Measurements from ENCODE around the gene HSD17B3.
A peak's percentile ranks its signal among the peaks of the same experiment; 100 is the strongest.
"Not testable (repeated sequence)": the region's sequence is repeated elsewhere in the genome, so short reads cannot be mapped to it uniquely, and the experiment has no call there.

The HSD17B3 gene

DNA sequence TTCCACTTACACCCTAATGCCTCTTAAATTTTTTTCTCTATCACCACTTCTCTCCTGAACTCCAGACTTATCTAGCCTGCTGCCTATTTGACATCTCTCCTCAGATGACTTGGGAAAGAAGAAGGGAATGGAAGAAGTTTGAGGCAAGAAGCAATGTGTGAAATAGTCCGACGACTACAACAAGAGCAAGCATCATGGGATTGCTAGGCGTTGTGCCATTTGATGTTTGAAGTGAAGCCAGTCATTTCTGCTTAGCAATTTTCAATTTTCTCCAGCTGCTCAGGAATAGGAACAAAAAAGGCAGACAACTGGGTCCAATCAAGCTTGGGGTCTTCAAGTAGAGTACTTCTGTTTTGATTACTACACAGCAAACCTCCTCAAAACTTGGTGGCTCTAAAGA is 106.4 kb downstream of the HSD17B3 start:
- DNase-seq (ENCODE audit: low spot score), result no peak

DNA sequence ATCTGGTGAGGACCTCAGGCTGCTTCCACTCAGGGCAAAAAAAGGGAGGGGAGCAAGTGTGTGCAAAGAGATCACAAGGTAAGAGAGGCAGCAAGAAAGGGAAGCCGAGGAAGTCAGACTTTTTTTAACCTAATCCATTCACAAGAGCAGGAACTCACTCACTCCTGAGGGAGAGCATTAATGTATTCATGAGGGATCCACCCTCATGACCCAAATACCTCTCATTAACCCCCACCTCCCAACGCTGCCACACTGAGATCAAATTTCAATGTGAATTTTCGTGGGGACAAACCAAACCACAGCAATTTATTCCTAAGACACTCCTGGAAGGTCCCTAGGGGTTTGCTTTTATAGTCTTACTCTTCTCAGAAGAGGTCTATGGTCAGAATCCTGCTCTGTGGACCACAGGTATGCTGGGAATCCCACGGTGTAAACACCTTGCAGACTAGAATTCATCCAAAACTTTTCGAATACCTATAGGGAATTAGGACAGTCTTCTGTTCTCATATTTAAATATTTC is 108.7 kb downstream of the HSD17B3 start:
- DNase-seq (ENCODE audit: low spot score), result no peak

DNA sequence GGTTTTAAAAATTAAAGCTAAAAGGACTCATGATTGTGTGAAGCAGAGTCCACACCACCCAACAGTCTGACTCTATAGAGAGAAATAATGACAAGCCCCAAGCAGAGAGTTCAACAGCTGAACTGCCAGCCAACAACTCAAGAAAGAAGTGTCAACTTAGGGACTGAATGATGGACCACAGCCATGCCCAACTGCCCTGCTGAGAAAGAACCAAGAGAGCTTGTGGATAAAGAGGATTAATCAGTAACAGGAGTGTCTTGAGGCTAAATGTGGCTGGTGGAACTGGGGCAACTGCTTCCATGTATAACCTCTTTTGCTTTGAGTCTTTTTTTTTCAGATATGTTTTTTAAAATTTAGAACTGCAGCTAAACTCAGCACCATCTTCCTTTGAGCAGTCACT is 109.3 kb downstream of the HSD17B3 start:
- DNase-seq (ENCODE audit: low spot score), result no peak

DNA sequence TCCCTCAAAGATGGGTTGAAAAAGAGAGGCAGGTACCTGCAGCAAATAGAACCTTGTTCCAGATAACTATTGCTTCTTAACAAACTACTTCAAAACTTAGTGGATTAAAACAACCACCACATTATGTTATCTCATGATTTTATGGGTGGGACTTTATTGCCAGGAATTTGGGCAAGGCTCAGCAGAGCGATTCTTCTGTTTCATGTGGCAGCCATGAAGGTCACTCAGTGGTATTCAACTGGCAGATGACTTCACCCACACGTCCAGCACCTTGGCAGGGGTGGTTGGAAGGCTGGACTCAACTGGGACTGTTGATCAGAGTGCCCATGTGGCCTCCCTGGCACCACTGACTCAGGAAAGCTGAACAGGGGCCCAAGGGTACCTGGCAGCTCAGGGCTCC is 112.0 kb downstream of the HSD17B3 start:
- no peak for DNase-seq (ENCODE audit: low spot score)

DNA sequence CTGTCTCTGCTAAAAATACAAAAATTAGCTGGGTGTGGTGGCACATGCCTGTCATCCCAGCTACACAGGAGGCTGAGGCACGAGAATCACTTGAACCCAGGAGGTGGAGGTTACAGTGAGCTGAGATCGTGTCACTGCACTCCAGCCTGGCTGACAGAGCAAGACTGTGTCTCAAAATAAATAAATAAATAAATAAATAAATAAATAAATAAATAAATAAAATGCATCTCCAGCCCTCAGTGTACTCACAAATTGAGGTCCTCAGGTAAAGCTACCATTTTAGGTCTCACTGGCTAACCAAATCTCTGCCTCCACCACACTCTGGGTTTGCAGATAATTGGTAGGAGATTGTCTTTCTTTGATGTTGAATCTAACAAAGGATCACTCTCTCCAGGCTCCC is 112.4 kb downstream of the HSD17B3 start:
- not testable (repeated sequence) for DNase-seq (ENCODE audit: low spot score)

DNA sequence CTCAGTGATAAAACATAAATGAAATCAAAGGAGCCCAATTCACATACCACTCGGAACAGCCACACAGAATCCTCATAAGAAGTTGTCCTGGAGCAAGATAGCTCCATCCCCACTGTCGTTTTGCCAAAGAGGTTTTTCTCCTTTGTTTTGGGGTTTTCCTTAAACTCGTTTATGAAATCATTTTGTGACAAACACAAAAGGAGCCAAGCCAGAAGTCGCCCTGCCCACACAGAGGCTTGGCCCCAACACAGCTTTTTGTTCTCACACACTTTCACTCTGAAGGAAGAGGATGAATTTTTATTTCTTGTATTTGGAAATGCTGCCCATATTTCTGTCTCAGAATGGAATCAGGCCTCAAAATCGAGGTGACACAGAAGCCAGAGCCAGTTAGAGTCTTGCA is 113.4 kb downstream of the HSD17B3 start:
- DNase-seq (ENCODE audit: low spot score), result no peak

DNA sequence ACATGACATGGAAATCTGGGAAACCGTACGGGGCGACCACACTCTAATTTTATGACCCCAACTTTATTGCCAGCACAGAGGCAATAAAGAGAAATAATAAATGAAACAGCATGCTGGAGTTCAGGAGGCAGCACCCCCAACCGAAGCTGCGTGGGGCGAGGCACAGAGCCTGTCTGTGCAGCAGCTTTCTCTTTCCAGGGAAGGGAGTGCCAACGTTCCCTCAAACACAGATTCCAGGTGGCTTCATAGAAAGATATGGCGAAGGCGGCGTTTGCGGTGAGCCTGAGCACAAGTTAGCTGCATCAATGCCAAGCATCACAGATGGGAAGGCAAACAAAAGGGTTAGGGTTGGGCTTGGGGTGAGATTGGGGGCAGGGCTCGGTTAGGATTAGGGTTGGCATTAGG is 114.8 kb downstream of the HSD17B3 start:
- no peak for DNase-seq (ENCODE audit: low spot score)

DNA sequence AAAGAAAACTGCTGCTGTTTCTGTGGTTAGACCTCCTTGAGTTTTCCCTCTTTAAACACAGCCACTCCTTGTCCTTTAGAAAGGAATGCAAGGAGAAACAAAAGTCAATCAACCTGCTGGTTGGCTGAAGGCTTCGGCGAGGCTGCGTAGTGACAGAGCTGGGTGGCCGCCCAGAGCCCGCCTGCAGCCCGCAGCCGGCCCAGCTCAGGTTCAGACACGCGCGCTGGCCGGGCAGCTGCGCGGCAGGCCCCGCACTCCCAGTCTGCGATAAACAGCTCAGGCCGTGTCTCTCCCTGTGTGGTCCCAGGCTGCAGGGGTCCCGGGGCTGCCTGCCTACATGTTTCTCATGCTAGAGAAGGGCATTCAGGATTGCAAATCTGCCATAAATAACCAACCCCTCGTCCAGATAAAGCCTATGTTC is 115.4 kb downstream of the HSD17B3 start:
- DNase-seq (ENCODE audit: low spot score), result peak; percentile 19

DNA sequence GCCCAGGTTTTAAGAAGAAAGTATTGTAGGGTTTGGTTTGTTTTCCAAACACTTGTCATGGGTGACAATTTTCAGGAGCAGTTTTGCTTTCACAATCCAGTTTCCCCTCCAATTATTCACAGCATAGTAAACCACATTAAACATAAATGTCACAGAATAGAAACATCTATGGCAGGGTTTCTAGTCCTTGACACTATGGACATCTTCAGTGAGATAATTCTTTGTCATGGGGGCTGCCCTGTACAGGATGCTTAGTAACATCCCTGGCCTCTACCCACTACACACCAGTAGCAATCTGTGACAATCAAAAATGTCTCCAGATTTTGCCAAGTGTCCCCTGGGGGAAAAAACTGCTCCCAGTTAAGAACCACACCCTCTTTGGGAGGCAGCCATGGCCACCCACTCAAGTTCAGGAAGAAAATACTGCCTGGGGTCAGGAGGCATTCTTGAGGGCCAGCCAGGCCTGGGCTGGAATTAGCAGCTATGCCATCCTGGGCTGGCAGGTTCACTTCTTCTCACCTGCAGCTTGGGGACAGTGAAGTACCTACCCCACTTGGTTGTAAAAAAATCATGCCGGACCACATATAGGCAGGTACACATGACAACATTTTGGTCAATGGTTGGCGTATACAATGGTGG is 116.3 kb downstream of the HSD17B3 start:
- no peak for DNase-seq (ENCODE audit: low spot score)

Measured in AG08395 (cell line).